Measurements from ENCODE around the gene TMC6. TPM values are rescaled to one million over a fixed set of nuclear protein-coding genes. Genes with fewer than 3 reads are reported as not detected.
"Not testable (repeated sequence)": the region's sequence is repeated elsewhere in the genome, so short reads cannot be mapped to it uniquely, and the experiment has no call there.

The TMC6 gene
- total RNA-seq, 2 donors from 2014 or later = 36.1 to 65.2 TPM

DNA sequence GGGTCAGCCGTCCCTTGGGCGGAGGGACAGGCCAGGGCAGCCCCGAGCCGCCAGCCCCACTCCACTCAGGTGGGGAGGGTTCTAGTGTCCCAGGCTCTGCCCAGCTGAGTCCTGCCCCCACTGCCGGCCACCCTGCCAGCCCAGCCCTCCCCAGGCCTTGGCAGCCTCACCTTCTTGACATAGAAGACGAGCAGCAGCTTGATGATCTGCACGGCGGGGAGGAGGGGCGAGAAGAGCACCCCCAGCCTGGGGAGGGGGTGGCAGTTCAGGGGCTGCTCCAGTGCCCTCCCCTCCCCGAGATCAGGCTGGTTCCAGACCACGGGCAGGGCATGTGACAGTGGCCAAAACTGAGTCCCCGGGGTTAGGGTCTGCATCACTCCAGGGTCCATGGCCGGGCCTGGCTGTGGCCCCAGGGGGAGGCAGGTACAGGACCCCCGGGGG is 9.7 kb downstream of the TMC6 start:
- intact Hi-C loops (cut with DNase I) = no loop called here
- Histone ChIP-seq H3K4me1 (replicated peaks) (peaks cover 21% of the 10 kb centered on the region), H3K36me3 (no peaks in the 10 kb centered on the region), H3K27ac (peak overlapping the region in 1 of 2 donors; percentile 62), H3K9me3 (no peaks in the 10 kb centered on the region), H3K27me3 (replicated peaks; ENCODE audit: insufficient read depth) (no peaks in the 10 kb centered on the region), H3K4me3 (no peak overlapping the region)
- no peak for TF ChIP-seq CTCF (IDR thresholded peaks at IDR 0.05)
- TF ChIP-seq POLR2A (IDR thresholded peaks at IDR 0.05) = no peak
- TF ChIP-seq POLR2AphosphoS5 (IDR thresholded peaks at IDR 0.05) = no peak
- WGBS = 80% methylated on average over 10 of the region's 14 CpGs
- DNase-seq (ENCODE audit: low spot score) = no peak

- peak; percentile 7 for TF ChIP-seq POLR2AphosphoS5 (IDR thresholded peaks at IDR 0.05)
- TF ChIP-seq POLR2A (IDR thresholded peaks at IDR 0.05) = no peak
- TF ChIP-seq CTCF (IDR thresholded peaks at IDR 0.05) = peak in 3 of 4 experiments; percentile 47 to 71 (median 58)
- no peaks in the 10 kb centered on the region for H3K36me3 ChIP-seq
- H3K4me1 ChIP-seq (replicated peaks) = peaks cover 25% of the 10 kb centered on the region
- H3K9me3 ChIP-seq = no peaks in the 10 kb centered on the region
- intact Hi-C loops (cut with DNase I) = no loop called here
- WGBS = 29% methylated on average over 29 of the region's 41 CpGs
- H3K27me3 ChIP-seq (replicated peaks; ENCODE audit: insufficient read depth) = no peaks in the 10 kb centered on the region
- no peak overlapping the region for H3K4me3 ChIP-seq
- H3K27ac ChIP-seq = peak overlapping the region in 1 of 2 donors; percentile 45
- no peak for DNase-seq (ENCODE audit: low spot score)
Measured at GRCh38 chr17:78117027-78117981, 11.3 kb downstream of the TMC6 start.

- 94% methylated on average over 9 of the region's 9 CpGs for WGBS
- intact Hi-C loops (cut with DNase I) = no loop called here
- no peak overlapping the region for H3K4me3 ChIP-seq
Measured at GRCh38 chr17:78116411-78116810, 12.1 kb downstream of the TMC6 start.

DNA sequence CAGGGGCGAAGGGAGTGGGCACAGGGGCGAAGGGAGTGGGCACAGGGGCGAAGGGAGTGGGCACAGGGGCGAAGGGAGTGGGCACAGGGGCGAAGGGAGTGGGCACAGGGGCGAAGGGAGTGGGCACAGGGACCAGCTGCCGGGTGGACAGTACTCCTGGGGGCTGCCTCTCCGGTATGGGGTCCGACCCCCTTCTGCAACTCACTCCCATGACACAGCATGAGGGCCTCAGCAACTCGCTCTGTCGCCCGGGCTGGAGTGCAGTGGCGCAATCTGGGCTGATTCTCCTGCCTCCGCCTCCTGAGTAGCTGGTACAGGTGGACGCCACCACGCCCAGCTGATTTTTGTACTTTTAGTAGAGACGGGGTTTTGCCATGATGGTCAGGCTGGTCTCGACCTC is 12.8 kb downstream of the TMC6 start:
- DNase-seq (ENCODE audit: low spot score); H3K9me3 ChIP-seq; intact Hi-C loops (cut with DNase I); H3K27me3 ChIP-seq (replicated peaks; ENCODE audit: insufficient read depth); H3K4me3 ChIP-seq; H3K36me3 ChIP-seq: not testable (repeated sequence)
- WGBS = 98% methylated on average over 15 of the region's 18 CpGs
- peak overlapping the region in 1 of 2 donors; percentile 89 for H3K27ac ChIP-seq
- H3K4me1 ChIP-seq (replicated peaks) = peaks cover 25% of the 10 kb centered on the region

More at GRCh38 chr17:78116411-78116810, 12.1 kb downstream of the TMC6 start:
- Histone ChIP-seq H3K27me3 (replicated peaks; ENCODE audit: insufficient read depth) (no peaks in the 10 kb centered on the region), H3K9me3 (no peaks in the 10 kb centered on the region), H3K36me3 (no peaks in the 10 kb centered on the region), H3K4me1 (replicated peaks) (peaks cover 25% of the 10 kb centered on the region), H3K27ac (peak overlapping the region in 1 of 2 donors; percentile 45)
- no peak for DNase-seq (ENCODE audit: low spot score)
- TF ChIP-seq POLR2A (IDR thresholded peaks at IDR 0.05) = no peak
- no peak for TF ChIP-seq CTCF (IDR thresholded peaks at IDR 0.05)
- TF ChIP-seq POLR2AphosphoS5 (IDR thresholded peaks at IDR 0.05) = no peak

- Histone ChIP-seq H3K4me1 (replicated peaks) (peaks cover 25% of the 10 kb centered on the region), H3K4me3 (peak overlapping the region in 1 of 2 donors; percentile 2), H3K27ac (peak overlapping the region; percentile 75 to 89), H3K9me3 (no peaks in the 10 kb centered on the region), H3K36me3 (no peaks in the 10 kb centered on the region), H3K27me3 (replicated peaks; ENCODE audit: insufficient read depth) (no peaks in the 10 kb centered on the region)
- WGBS = 39% methylated on average over 26 of the region's 28 CpGs
- DNase-seq (ENCODE audit: low spot score) = peak; percentile 93
- intact Hi-C loops (cut with DNase I) = loop anchor here (5.0 kb wide), 1 partner anchor 137 kb away; no protein-coding TSS in a partner anchor
- peak in 1 of 4 experiments; percentile 8 for TF ChIP-seq CTCF (IDR thresholded peaks at IDR 0.05)
- peak; percentile 97 for TF ChIP-seq POLR2AphosphoS5 (IDR thresholded peaks at IDR 0.05)
- TF ChIP-seq POLR2A (IDR thresholded peaks at IDR 0.05) = no peak
Measured at GRCh38 chr17:78114831-78115723, 13.5 kb downstream of the TMC6 start.
